ENCODE measurements around the gene RBM20. TPM values are rescaled to one million over a fixed set of nuclear protein-coding genes. Genes with fewer than 3 reads are reported as not detected.
"Not testable (repeated sequence)": the region's sequence is repeated elsewhere in the genome, so short reads cannot be mapped to it uniquely, and the experiment has no call there.

RBM20 gene
- total and polyA plus RNA-seq, 12 donors: 0.07 to 2.3 (median 0.28) TPM; not detected in 2

DNA sequence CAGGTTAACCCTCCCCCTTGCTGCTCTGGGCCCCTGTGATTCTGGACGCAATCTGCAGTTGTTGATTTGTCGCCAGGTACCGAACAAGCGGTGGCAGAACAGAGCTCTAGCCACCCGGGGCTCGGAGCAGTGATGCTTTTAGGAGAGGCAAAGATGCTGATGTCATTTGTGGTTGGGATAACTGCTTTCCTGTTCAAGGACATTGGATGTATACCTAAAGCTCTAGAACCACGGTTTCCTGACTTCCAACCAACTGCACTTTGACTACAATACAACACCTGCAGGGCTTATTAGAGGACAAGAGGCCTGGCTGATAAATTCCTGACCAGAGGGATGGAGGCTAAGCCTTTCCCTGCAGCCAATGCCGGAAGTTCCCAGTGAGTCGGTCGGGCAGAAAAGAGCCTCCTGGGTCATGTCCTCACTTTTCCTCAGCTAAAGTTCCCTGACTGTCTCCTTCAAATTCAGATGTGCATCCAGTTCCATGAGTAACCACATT is 6.5 kb upstream of the RBM20 start:
- intact Hi-C loops (cut with DNase I): no loop called here
- Histone ChIP-seq H3K9me3 (replicated peaks in 1 of 3) (no peaks in the 10 kb centered on the region), H3K36me3 (replicated peaks in 1 of 2) (no peaks in the 10 kb centered on the region), H3K4me3 (no peak overlapping the region), H3K27me3 (peaks cover 8% of the 10 kb centered on the region), H3K4me1 (replicated peaks in 1 of 2) (no peaks in the 10 kb centered on the region), H3K27ac (no peak overlapping the region)
- WGBS, 4 donors: 59 to 68% (median 63%) methylated on average over 10 of the region's 10 CpGs
- no peak for DNase-seq
- TF ChIP-seq, protein P1, sequence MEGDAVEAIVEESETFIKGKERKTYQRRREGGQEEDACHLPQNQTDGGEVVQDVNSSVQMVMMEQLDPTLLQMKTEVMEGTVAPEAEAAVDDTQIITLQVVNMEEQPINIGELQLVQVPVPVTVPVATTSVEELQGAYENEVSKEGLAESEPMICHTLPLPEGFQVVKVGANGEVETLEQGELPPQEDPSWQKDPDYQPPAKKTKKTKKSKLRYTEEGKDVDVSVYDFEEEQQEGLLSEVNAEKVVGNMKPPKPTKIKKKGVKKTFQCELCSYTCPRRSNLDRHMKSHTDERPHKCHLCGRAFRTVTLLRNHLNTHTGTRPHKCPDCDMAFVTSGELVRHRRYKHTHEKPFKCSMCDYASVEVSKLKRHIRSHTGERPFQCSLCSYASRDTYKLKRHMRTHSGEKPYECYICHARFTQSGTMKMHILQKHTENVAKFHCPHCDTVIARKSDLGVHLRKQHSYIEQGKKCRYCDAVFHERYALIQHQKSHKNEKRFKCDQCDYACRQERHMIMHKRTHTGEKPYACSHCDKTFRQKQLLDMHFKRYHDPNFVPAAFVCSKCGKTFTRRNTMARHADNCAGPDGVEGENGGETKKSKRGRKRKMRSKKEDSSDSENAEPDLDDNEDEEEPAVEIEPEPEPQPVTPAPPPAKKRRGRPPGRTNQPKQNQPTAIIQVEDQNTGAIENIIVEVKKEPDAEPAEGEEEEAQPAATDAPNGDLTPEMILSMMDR (IDR thresholded peaks at IDR 0.05): no peak
- TF ChIP-seq POLR2A (IDR thresholded peaks at IDR 0.05): no peak

DNA sequence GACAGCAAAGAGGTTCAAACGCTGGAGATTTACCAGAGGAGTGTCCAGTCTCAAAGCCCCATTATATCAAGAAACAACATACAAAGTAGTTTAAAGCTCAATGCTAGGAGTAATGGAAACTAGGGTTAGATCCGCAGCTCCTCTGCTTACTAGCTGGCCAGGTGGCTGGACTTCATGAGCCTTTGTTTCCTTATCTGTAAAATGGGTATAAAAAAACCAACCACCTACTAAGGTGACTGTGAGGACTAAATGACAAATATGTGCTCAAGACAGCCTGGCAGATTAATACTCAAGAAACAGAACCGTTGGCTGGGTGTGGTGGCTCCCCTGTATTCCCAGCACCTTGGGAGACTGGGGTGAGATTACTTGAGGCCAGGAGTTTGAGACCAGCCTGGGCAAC is 5.8 kb upstream of the RBM20 start:
- Histone ChIP-seq H3K27me3 (peaks cover 14% of the 10 kb centered on the region), H3K9me3 (replicated peaks in 1 of 3) (no peaks in the 10 kb centered on the region), H3K4me1 (replicated peaks in 1 of 2) (peaks cover 0 to 2% of the 10 kb centered on the region in 2 donors), H3K4me3 (no peak overlapping the region), H3K27ac (no peak overlapping the region), H3K36me3 (replicated peaks in 1 of 2) (no peaks in the 10 kb centered on the region)
- no peak for DNase-seq
- no peak for TF ChIP-seq POLR2A (IDR thresholded peaks at IDR 0.05)
- TF ChIP-seq, protein P1 (IDR thresholded peaks at IDR 0.05): no peak
- WGBS, 4 donors: 76 to 85% (median 79%) methylated on average over 3 of the region's 3 CpGs
- intact Hi-C loops (cut with DNase I): no loop called here

DNA sequence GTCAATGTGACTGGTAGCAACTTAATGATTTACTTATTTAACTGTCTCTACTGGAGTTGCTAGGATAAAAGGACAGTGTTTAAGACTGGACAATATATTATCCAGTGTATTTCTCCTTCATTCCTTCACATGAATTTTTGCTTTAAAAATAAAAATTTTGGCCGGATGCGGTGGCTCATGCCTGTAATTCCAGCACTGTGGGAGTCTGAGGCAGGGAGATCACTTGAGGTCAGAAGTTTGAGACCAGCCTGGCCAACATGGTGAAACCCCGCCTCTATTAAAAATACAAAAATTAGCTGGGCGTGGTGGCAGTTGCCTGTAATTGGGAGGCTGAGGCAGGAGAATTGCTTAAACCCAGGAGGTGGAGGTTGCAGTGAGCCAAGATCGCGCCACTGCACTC is 5.1 kb upstream of the RBM20 start:
- DNase-seq; H3K36me3 ChIP-seq (replicated peaks in 1 of 2); H3K4me3 ChIP-seq; intact Hi-C loops (cut with DNase I); H3K4me1 ChIP-seq (replicated peaks in 1 of 2); H3K27ac ChIP-seq; H3K9me3 ChIP-seq (replicated peaks in 1 of 3): not testable (repeated sequence)
- 91 to 99% (median 92%) methylated on average over 6 of the region's 6 CpGs for WGBS, 4 donors
- H3K27me3 ChIP-seq: peaks cover 21% of the 10 kb centered on the region

DNA sequence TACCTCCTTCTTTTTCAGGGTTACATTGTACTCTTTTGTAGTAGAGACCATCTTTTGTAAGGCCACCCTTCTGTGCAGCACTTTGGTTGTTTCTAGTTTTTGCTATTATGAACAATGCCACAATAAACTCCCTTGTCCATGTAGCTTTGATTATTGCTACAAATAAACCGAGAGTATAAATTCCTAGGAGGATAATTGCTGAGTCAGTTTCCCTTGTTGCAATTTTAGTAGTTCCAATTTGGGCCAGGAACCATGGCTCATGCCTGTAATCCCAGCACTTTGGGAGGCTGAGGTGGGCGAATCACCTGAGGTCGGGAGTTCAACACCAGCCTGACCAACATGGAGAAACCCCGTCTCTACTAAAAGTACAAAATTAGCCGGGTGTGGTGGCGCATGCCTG is 4.3 kb upstream of the RBM20 start:
- DNase-seq; H3K27ac ChIP-seq; H3K9me3 ChIP-seq (replicated peaks in 1 of 3); intact Hi-C loops (cut with DNase I); H3K36me3 ChIP-seq (replicated peaks in 1 of 2); H3K4me3 ChIP-seq: not testable (repeated sequence)
- 81 to 95% (median 89%) methylated on average over 5 to 6 of the region's 6 CpGs for WGBS, 4 donors
- peaks cover 29% of the 10 kb centered on the region for H3K27me3 ChIP-seq
- H3K4me1 ChIP-seq (replicated peaks in 1 of 2): peaks cover 12 to 16% of the 10 kb centered on the region in 2 donors

DNA sequence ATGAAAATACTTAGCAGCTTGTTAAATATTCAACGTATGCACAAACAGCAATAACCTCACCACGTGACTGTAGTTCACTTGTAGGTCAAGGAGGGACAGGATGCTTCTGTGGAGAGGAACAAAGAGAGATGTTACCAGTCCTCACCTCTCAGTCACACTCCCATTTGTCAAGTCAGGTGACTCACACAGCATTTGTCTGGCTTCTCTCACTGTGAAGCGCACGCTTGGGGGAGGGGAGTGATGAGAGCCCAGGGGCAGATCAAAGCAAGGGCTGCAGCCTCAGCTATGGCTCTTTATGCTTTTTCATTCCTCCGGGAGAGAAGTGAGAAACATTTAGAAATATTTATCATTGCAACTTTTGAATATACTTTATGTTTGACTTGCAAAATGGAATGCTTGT is 2.9 kb upstream of the RBM20 start:
- H3K4me1 ChIP-seq (replicated peaks in 1 of 2): peaks cover 12 to 16% of the 10 kb centered on the region in 2 donors
- no peak for TF ChIP-seq POLR2A (IDR thresholded peaks at IDR 0.05)
- TF ChIP-seq, protein P1 (IDR thresholded peaks at IDR 0.05): no peak
- intact Hi-C loops (cut with DNase I): no loop called here
- H3K9me3 ChIP-seq (replicated peaks in 1 of 3): no peaks in the 10 kb centered on the region
- peak in 2 of 7 donors; percentile 6 to 22 for DNase-seq
- H3K36me3 ChIP-seq (replicated peaks in 1 of 2): no peaks in the 10 kb centered on the region
- no peak overlapping the region for H3K27ac ChIP-seq
- peaks cover 40% of the 10 kb centered on the region for H3K27me3 ChIP-seq
- no peak overlapping the region for H3K4me3 ChIP-seq
- 14 to 21% (median 16%) methylated on average over 5 of the region's 5 CpGs for whole genome bisulfite sequencing, 4 donors

All from adrenal gland (tissue), 12 donors.